ENCODE data around the gene EDC4. TPM values are rescaled to one million over a fixed set of nuclear protein-coding genes. Genes with fewer than 3 reads are reported as not detected.

Gene EDC4
- total and polyA plus RNA-seq, 2 of the 8 experiments (the other 6 are each of a cell fraction or from before 2014, with no cell fraction given), result 58.5 to 72.7 TPM

DNA sequence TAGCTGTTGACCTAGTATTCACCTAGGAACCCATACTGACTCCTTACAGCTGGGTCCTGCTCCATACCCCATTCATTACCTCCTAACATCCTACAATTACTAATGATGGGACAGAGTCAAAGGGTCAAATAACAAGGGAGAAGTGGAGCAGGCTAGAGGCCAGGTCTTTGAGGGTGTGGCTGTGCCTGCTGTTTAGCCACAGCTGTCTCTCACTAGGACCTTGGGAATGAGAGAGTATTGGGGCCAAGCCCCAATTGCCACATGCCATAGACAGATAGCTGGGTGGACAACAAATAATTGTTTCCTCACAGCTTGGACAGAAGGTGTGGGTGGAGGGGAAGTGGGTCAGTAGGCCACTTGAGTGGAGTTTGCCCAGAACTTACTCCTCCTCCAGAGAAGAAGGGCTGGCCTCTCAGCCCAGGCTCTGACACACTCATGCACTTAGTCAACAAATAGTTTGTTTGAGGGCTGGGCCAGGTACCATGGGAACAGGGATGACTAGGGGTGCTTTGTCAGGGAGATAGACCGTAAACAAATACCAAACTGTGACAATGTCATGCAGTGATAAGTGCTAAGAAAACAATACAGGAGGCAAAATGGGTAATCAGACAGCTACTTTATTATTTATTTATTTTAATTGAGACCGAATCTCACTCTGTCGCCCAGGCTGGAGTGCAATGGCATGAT is 15.2 kb upstream of the EDC4 start:
- FAIRE-seq (peak; percentile 69), DNase-seq (ENCODE audit: low read depth in 1 of 2, low spot score in 2 of 2) (no peak)
- Histone ChIP-seq H3K36me3 (ENCODE audit: control insufficient read depth in 2 of 4, insufficient read depth in 4 of 4, low read length in 3 of 4) (peaks cover 0 to 16% (median 4%) of the 10 kb centered on the region in 4 experiments; a peak in 3 of 8 replicates), H3K23me2 (ENCODE audit: low read depth, low read length) (no peaks in the 10 kb centered on the region), H3K4me1 (replicated peaks in 1 of 4; ENCODE audit: control insufficient read depth in 3 of 4, insufficient read depth in 4 of 4, low read length in 3 of 4) (peaks cover 8 to 15% (median 13%) of the 10 kb centered on the region in 4 experiments), H4K20me1 (replicated peaks in 1 of 2; ENCODE audit: control insufficient read depth in 1 of 2, insufficient read depth in 2 of 2, low read length in 2 of 2) (peaks cover 33 to 56% of the 10 kb centered on the region in 2 experiments), H2BK20ac (ENCODE audit: low read length) (no peak overlapping the region), H2AFZ (ENCODE audit: low read length) (no peak overlapping the region), H2BK15ac (ENCODE audit: low read length) (no peak overlapping the region), H3K4ac (replicated peaks; ENCODE audit: insufficient read length, low read depth, low read length) (no peak overlapping the region), H3K18ac (ENCODE audit: extremely low read depth, low read length) (no peak overlapping the region), H3K23ac (ENCODE audit: insufficient read length) (no peak overlapping the region), H2BK5ac (ENCODE audit: low read depth, low read length) (no peak overlapping the region; the same call in 1 of the 2 replicates), H2BK120ac (replicated peaks; ENCODE audit: low read depth, low read length) (no peak overlapping the region), H3K27ac (ENCODE audit: low read depth, low read length) (peak overlapping the region; percentile 84), H4K5ac (ENCODE audit: insufficient read length, low read depth, low read length) (no peak overlapping the region), H4K91ac (replicated peaks; ENCODE audit: insufficient read length, low read length) (no peak overlapping the region), H3K4me2 (ENCODE audit: insufficient read depth in 1 of 2, low read depth in 2 of 2, low read length in 2 of 2) (peak overlapping the region; percentile 43 to 60), H3K56ac (replicated peaks; ENCODE audit: insufficient read length, low read depth, low read length) (no peak overlapping the region), H3K9me3 (ENCODE audit: insufficient read depth in 2 of 2, low read depth in 1 of 2, low read length in 1 of 2) (no peaks in the 10 kb centered on the region), H4K8ac (ENCODE audit: extremely low read depth, insufficient read depth, low read length) (no peak overlapping the region), H2AK5ac (ENCODE audit: low read depth, low read length) (no peak overlapping the region; the same call in 1 of the 2 replicates), H3K79me2 (ENCODE audit: control insufficient read depth in 1 of 2, insufficient read depth in 2 of 2, low read length in 2 of 2) (peaks cover 42 to 97% of the 10 kb centered on the region in 2 experiments), H3K27me3 (replicated peaks in 1 of 4; ENCODE audit: control insufficient read depth in 3 of 4, extremely low read depth in 1 of 4, insufficient read depth in 3 of 4, low read length in 3 of 4) (no peaks in the 10 kb centered on the region), H3K14ac (ENCODE audit: insufficient read length) (no peak overlapping the region), H3K9ac (replicated peaks in 1 of 4; ENCODE audit: extremely low read depth in 1 of 4, low read depth in 3 of 4, low read length in 3 of 4) (peak overlapping the region in 1 of 4 experiments; percentile 44; a peak in 2 of 7 replicates), H2BK12ac (ENCODE audit: low read depth, low read length) (peak overlapping the region; percentile 21; the same call in 1 of the 2 replicates), H3K79me1 (ENCODE audit: low read depth, low read length) (peaks cover 44% of the 10 kb centered on the region), H3K4me3 (ENCODE audit: extremely low read depth in 1 of 4, insufficient read depth in 2 of 4, low read depth in 3 of 4, low read length in 4 of 4) (peak overlapping the region in 2 of 4 experiments; percentile 17 to 19; a peak in 3 of 8 replicates)
- ChIA-PET POLR2A (ENCODE audit: partially characterized antibody) (interaction anchor here (1.0 to 2.9 kb wide), 5 partner anchors 10 to 228 kb away, joined by 3 to 27 read pairs (median 3); partner anchors contain the start of genes CENPT, NFATC3 and NUTF2), CTCF (ENCODE audit: partially characterized antibody) (interaction anchor here (0.9 to 3.5 kb wide), 10 partner anchors 13 to 194 kb away, joined by 3 to 20 read pairs (median 4); partner anchors contain the start of gene NRN1L)
- 54% methylated on average over 3 of the region's 3 CpGs; no CpG with 5 or more reads in 1 of the 2 experiments for WGBS, 2 experiments (ENCODE audit: extremely low coverage in 1 of 2, insufficient coverage in 1 of 2, insufficient read length in 1 of 2, insufficient replicate concordance in 2 of 2, low coverage in 1 of 2, low lambda C conversion rate in 2 of 2, missing lambda C conversion rate in 1 of 2)
- TF ChIP-seq EP300 (IDR thresholded peaks at IDR 0.05; ENCODE audit: borderline replicate concordance in 1 of 2, low read depth in 2 of 2, low read length in 2 of 2), result peak in 1 of 2 experiments; percentile 87; a peak in 1 of 3 replicates
- TF ChIP-seq SIN3A (conservative IDR thresholded peaks at IDR 0.05 in 1 of 2, IDR thresholded peaks at IDR 0.05 in 1 of 2; ENCODE audit: low read depth in 1 of 2, low read length in 2 of 2), result peak in 1 of 2 experiments; percentile 92; a peak in 2 of 4 replicates
- TF ChIP-seq POLR2AphosphoS5 (IDR thresholded peaks at IDR 0.05; ENCODE audit: low read depth, low read length), result no peak
- no peak for TF ChIP-seq CREB1 (IDR thresholded peaks at IDR 0.05)
- TF ChIP-seq SP1 (IDR thresholded peaks at IDR 0.05; ENCODE audit: low read depth, low read length), result peak; percentile 62; the same call in 1 of the 2 replicates
- no peak for TF ChIP-seq SAP30 (IDR thresholded peaks at IDR 0.05; ENCODE audit: insufficient read depth, insufficient replicate concordance, low read length)
- TF ChIP-seq KDM5A (IDR thresholded peaks at IDR 0.05; ENCODE audit: low read length), result no peak
- no peak for TF ChIP-seq SIX5 (IDR thresholded peaks at IDR 0.05; ENCODE audit: low read depth, low read length)

Measured in H1 (cell line).